K562 (cell line): ENCODE measurements around the gene SLC1A5. TPM values are rescaled to one million over a fixed set of nuclear protein-coding genes. Genes with fewer than 3 reads are reported as not detected.

Source experiments
- CBX5 ChIP-seq: IDR thresholded peaks from 2 replicates; pipeline ENCODE4 v1.6.1; 2014; ENCODE audit warnings: low read depth, borderline replicate concordance
- CHD4 ChIP-seq: fragments of 200-600 bp; sonication (generic); IDR thresholded peaks from 3 replicates; pipeline ENCODE4 v1.6.1; 2012; ENCODE audit warnings: low read depth, mild to moderate bottlenecking, mixed read lengths, low read length, inconsistent platforms; ENCODE audit not compliant: insufficient read depth, insufficient replicate concordance, poor library complexity, severe bottlenecking
- DIDO1 ChIP-seq: fragments of 450-650 bp; IDR thresholded peaks from 2 replicates; pipeline ENCODE4 v1.6.1; 2016; ENCODE audit warnings: low read depth, missing biosample characterization, missing genetic modification characterization
- DNMT1 ChIP-seq: fragments of 450-650 bp; IDR thresholded peaks from 2 replicates; pipeline ENCODE4 v1.6.1; 2016; ENCODE audit warnings: antibody characterized with exemption, mild to moderate bottlenecking
- EP300 ChIP-seq: IDR thresholded peaks from 2 replicates; pipeline ENCODE4 v1.6.1; 2012; ENCODE audit warnings: low read length, improper control_type of control experiment
- KLF10 ChIP-seq: fragments of 250-450 bp; sonication (Bioruptor Pico); IDR thresholded peaks from 2 replicates; pipeline ENCODE4 v1.6.1; 2021; ENCODE audit warnings: matching md5 sums
- NELFE ChIP-seq: IDR thresholded peaks from 2 replicates; pipeline ENCODE4 v1.6.1; 2011; ENCODE audit warnings: mild to moderate bottlenecking; ENCODE audit not compliant: insufficient read depth, insufficient read length
- PTBP1 ChIP-seq: fragments of 200-400 bp; formaldehyde crosslinking; IDR thresholded peaks from 2 replicates; pipeline ENCODE4 v1.6.1; 2017; ENCODE audit warnings: low read depth, low read length
- RBM15 ChIP-seq: fragments of 200-400 bp; formaldehyde crosslinking; IDR thresholded peaks from 2 replicates; pipeline ENCODE4 v1.6.1; 2018; ENCODE audit warnings: mild to moderate bottlenecking, low read length, moderate library complexity; ENCODE audit not compliant: insufficient read depth
- SMARCE1 ChIP-seq: fragments of 450-650 bp; IDR thresholded peaks from 2 replicates; pipeline ENCODE4 v1.7.1; 2016; ENCODE audit warnings: mild to moderate bottlenecking
- TAF1 ChIP-seq: IDR thresholded peaks from 2 replicates; pipeline ENCODE4 v1.6.1; 2011; ENCODE audit warnings: mild to moderate bottlenecking, low read length, moderate library complexity; ENCODE audit not compliant: insufficient read depth, control insufficient read depth, severe bottlenecking; ENCODE audit errors: extremely low read depth
- TARDBP ChIP-seq: fragments of 450-650 bp; IDR thresholded peaks from 2 replicates; pipeline ENCODE4 v1.6.1; 2016
- TOE1 ChIP-seq, 2 experiments: fragments of 450-650 bp in 1 of 2; sonication (generic) in 1 of 2; formaldehyde crosslinking in 1 of 2; IDR thresholded peaks; 2 replicates each; pipeline versions ENCODE4 v1.7.1 to v1.8.0; 2016 to 2022; ENCODE audit warnings: borderline replicate concordance in 2 of 2, mild to moderate bottlenecking in 2 of 2, antibody characterized with exemption in 1 of 2, inconsistent platforms in 1 of 2, low read depth in 1 of 2, missing genetic modification reagents in 1 of 2, moderate library complexity in 1 of 2
- ZNF717 ChIP-seq: fragments of 250-450 bp; sonication (Bioruptor Pico); IDR thresholded peaks from 2 replicates; pipeline ENCODE4 v1.5.0; 2021
- polyA plus RNA-seq, 8 experiments: library from polyadenylated mRNA; depleted of rRNA in 4 of 8; stranded (reverse) in 5 of 8; unstranded in 3 of 8; fragments of >200 nt; fragmentation: Nextera tagmentation in 2 of 8; fragmentation: Illumina TruSeq in 1 of 8; extraction: Ambion mirVana in 2 of 8; extraction: Trizol in 1 of 8; gene quantifications; 2 replicates each; pipeline versions ENCODE4 v1.2.1 to v1.2.3, GENCODE V29; 2011 to 2014; ENCODE audit warnings: inconsistent platforms in 1 of 8, missing spikeins in 1 of 8
- total RNA-seq, 7 experiments: library from RNA; depleted of rRNA in 6 of 7; stranded (reverse); fragments of >200 nt in 6 of 7; fragmentation: Illumina TruSeq in 2 of 7; extraction: Trizol in 2 of 7; gene quantifications; 2 replicates each; pipeline versions ENCODE4 v1.2.1 to v1.2.3, GENCODE V29; 2011 to 2021; ENCODE audit warnings: low replicate concordance in 1 of 7
- TF ChIP-seq, protein P1 (sequence below): fragments of 450-650 bp; IDR thresholded peaks from 2 replicates; pipeline ENCODE4 v1.6.1; 2016; ENCODE audit warnings: mild to moderate bottlenecking, moderate library complexity
- TF ChIP-seq, protein P2 (sequence below): fragments of 450-650 bp; IDR thresholded peaks from 2 replicates; pipeline ENCODE4 v1.6.1; 2016

SLC1A5 gene
- total and polyA plus RNA-seq, 9 of the 15 experiments (the other 6 are each of a cell fraction or from before 2014, with no cell fraction given): 31.2 to 417 (median 134) TPM

DNA sequence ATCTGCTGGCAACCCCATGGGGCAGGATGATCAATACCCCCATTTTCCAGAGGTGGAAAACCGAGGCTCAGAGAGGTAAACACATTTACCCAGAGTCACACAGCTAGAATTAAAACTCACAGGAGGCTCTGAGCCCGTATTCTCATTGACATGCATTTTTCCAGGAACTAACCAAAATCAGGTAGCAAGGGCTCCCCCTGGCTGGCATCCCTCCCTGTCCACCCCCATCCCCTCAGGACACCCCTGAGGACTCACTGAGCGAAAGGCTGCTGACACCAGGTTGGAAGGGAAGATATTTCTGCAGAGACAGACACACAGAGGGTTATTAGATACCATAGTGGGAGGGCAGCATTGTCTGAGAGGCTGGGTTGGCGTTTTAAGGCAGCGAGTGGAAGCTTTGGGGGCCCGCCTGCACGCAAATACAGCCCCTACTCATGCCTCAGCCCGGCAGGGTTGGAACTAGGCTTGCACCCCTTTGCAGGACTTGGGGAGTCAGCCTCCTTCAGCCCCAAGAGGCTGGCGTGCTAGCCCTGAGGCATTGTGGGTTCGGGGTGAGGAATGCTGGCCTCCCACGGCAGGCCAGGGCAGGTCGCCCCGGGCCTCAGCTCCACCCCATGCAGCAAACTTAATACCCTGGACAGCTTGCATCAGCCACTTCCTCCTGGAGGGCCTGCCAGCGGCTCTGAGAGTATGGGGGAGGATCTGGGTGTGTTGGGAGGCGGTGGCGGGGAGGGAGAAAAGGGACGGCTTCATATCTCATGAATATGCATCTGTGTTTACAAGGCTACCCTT lies 3.9 kb downstream of the SLC1A5 start (continued):
- TF ChIP-seq, protein P1, sequence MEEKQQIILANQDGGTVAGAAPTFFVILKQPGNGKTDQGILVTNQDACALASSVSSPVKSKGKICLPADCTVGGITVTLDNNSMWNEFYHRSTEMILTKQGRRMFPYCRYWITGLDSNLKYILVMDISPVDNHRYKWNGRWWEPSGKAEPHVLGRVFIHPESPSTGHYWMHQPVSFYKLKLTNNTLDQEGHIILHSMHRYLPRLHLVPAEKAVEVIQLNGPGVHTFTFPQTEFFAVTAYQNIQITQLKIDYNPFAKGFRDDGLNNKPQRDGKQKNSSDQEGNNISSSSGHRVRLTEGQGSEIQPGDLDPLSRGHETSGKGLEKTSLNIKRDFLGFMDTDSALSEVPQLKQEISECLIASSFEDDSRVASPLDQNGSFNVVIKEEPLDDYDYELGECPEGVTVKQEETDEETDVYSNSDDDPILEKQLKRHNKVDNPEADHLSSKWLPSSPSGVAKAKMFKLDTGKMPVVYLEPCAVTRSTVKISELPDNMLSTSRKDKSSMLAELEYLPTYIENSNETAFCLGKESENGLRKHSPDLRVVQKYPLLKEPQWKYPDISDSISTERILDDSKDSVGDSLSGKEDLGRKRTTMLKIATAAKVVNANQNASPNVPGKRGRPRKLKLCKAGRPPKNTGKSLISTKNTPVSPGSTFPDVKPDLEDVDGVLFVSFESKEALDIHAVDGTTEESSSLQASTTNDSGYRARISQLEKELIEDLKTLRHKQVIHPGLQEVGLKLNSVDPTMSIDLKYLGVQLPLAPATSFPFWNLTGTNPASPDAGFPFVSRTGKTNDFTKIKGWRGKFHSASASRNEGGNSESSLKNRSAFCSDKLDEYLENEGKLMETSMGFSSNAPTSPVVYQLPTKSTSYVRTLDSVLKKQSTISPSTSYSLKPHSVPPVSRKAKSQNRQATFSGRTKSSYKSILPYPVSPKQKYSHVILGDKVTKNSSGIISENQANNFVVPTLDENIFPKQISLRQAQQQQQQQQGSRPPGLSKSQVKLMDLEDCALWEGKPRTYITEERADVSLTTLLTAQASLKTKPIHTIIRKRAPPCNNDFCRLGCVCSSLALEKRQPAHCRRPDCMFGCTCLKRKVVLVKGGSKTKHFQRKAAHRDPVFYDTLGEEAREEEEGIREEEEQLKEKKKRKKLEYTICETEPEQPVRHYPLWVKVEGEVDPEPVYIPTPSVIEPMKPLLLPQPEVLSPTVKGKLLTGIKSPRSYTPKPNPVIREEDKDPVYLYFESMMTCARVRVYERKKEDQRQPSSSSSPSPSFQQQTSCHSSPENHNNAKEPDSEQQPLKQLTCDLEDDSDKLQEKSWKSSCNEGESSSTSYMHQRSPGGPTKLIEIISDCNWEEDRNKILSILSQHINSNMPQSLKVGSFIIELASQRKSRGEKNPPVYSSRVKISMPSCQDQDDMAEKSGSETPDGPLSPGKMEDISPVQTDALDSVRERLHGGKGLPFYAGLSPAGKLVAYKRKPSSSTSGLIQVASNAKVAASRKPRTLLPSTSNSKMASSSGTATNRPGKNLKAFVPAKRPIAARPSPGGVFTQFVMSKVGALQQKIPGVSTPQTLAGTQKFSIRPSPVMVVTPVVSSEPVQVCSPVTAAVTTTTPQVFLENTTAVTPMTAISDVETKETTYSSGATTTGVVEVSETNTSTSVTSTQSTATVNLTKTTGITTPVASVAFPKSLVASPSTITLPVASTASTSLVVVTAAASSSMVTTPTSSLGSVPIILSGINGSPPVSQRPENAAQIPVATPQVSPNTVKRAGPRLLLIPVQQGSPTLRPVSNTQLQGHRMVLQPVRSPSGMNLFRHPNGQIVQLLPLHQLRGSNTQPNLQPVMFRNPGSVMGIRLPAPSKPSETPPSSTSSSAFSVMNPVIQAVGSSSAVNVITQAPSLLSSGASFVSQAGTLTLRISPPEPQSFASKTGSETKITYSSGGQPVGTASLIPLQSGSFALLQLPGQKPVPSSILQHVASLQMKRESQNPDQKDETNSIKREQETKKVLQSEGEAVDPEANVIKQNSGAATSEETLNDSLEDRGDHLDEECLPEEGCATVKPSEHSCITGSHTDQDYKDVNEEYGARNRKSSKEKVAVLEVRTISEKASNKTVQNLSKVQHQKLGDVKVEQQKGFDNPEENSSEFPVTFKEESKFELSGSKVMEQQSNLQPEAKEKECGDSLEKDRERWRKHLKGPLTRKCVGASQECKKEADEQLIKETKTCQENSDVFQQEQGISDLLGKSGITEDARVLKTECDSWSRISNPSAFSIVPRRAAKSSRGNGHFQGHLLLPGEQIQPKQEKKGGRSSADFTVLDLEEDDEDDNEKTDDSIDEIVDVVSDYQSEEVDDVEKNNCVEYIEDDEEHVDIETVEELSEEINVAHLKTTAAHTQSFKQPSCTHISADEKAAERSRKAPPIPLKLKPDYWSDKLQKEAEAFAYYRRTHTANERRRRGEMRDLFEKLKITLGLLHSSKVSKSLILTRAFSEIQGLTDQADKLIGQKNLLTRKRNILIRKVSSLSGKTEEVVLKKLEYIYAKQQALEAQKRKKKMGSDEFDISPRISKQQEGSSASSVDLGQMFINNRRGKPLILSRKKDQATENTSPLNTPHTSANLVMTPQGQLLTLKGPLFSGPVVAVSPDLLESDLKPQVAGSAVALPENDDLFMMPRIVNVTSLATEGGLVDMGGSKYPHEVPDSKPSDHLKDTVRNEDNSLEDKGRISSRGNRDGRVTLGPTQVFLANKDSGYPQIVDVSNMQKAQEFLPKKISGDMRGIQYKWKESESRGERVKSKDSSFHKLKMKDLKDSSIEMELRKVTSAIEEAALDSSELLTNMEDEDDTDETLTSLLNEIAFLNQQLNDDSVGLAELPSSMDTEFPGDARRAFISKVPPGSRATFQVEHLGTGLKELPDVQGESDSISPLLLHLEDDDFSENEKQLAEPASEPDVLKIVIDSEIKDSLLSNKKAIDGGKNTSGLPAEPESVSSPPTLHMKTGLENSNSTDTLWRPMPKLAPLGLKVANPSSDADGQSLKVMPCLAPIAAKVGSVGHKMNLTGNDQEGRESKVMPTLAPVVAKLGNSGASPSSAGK: no peak
- peak; percentile 88 for TF ChIP-seq TARDBP
- no peak for TF ChIP-seq NELFE
- TF ChIP-seq EP300: peak; percentile 83
- TF ChIP-seq DIDO1: no peak
- TF ChIP-seq SMARCE1: 0 out of 2 replicates have a peak, but pooled peaks have one; percentile 37
- TF ChIP-seq PTBP1: no peak
- no peak for TF ChIP-seq TAF1
- TF ChIP-seq, protein P2, sequence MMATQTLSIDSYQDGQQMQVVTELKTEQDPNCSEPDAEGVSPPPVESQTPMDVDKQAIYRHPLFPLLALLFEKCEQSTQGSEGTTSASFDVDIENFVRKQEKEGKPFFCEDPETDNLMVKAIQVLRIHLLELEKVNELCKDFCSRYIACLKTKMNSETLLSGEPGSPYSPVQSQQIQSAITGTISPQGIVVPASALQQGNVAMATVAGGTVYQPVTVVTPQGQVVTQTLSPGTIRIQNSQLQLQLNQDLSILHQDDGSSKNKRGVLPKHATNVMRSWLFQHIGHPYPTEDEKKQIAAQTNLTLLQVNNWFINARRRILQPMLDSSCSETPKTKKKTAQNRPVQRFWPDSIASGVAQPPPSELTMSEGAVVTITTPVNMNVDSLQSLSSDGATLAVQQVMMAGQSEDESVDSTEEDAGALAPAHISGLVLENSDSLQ: peak; percentile 52; the same call in 1 of the 2 replicates
- TF ChIP-seq CHD4: peak; percentile 66
- TF ChIP-seq TOE1 (IDR thresholded peaks at IDR 0.05; ENCODE audit: borderline replicate concordance): no peak; the same call in 1 of the 2 replicates
- TF ChIP-seq TOE1 (CRISPR knock-in tag; IDR thresholded peaks at IDR 0.05; ENCODE audit: borderline replicate concordance, low read depth): no peak
- no peak for TF ChIP-seq RBM15
- TF ChIP-seq CBX5: no peak
- no peak for TF ChIP-seq ZNF717 (CRISPR knock-in tag)
- TF ChIP-seq DNMT1: no peak
- TF ChIP-seq KLF10: no peak
